ENCODE measurements around the gene LTBP1.

GRCh38 chr2:32910883-32911598 is 35.7 kb upstream of the LTBP1 start:
- TF ChIP-seq CTCF (IDR thresholded peaks at IDR 0.05) (no peak), POLR2A (IDR thresholded peaks at IDR 0.05) (no peak)

All from lower leg skin (tissue), 3 donors.